Stimulated activated CD8-positive, alpha-beta memory T cell treated with anti-CD3 and anti-CD28 coated beads, Interleukin-4, amount 100 ng/mL, for 1 hour (primary cell): ENCODE results near the gene MAGI1.
"Not testable (repeated sequence)": the region's sequence is repeated elsewhere in the genome, so short reads cannot be mapped to it uniquely, and the experiment has no call there.

ENCODE experiments used
- DNase-seq, 2 donors: peaks; one replicate each; pipeline ENCODE4 v3.0.0-alpha.2; 2020; ENCODE audit warnings: low read depth in 2 of 2, low spot score in 1 of 2

Gene MAGI1

GRCh38 chr3:65879372-65879771 is 159.3 kb downstream of the MAGI1 start:
- DNase-seq, result no peak

GRCh38 chr3:65878831-65879230 is 159.9 kb downstream of the MAGI1 start:
- DNase-seq, result no peak

GRCh38 chr3:65877160-65877559 is 161.6 kb downstream of the MAGI1 start:
- no peak for DNase-seq

- no peak for DNase-seq
Measured at GRCh38 chr3:65876028-65876420, 162.7 kb downstream of the MAGI1 start.

GRCh38 chr3:65875393-65876027 is 163.2 kb downstream of the MAGI1 start:
- no peak for DNase-seq

- no peak for DNase-seq
Measured at GRCh38 chr3:65873869-65874268, 164.8 kb downstream of the MAGI1 start.

- no peak for DNase-seq
Measured at GRCh38 chr3:65873028-65873427, 165.7 kb downstream of the MAGI1 start.

GRCh38 chr3:65871305-65872141 is 167.2 kb downstream of the MAGI1 start:
- no peak for DNase-seq

- DNase-seq, result no peak
Measured at GRCh38 chr3:65869798-65870197, 168.9 kb downstream of the MAGI1 start.

GRCh38 chr3:65867463-65868210 is 171.1 kb downstream of the MAGI1 start:
- no peak for DNase-seq

GRCh38 chr3:65864357-65864904 is 174.3 kb downstream of the MAGI1 start:
- DNase-seq, result no peak

- DNase-seq, result no peak
Measured at GRCh38 chr3:65861718-65862117, 177.0 kb downstream of the MAGI1 start.

- DNase-seq, result not testable (repeated sequence)
Measured at GRCh38 chr3:65859612-65860011, 179.1 kb downstream of the MAGI1 start.

GRCh38 chr3:65858749-65859148 is 180.0 kb downstream of the MAGI1 start:
- no peak for DNase-seq

GRCh38 chr3:65857327-65857726 is 181.4 kb downstream of the MAGI1 start:
- DNase-seq, result no peak

GRCh38 chr3:65856907-65857306 is 181.8 kb downstream of the MAGI1 start:
- no peak for DNase-seq

- no peak for DNase-seq
Measured at GRCh38 chr3:65855370-65856100, 183.2 kb downstream of the MAGI1 start.

- DNase-seq, result no peak
Measured at GRCh38 chr3:65854606-65855304, 184.0 kb downstream of the MAGI1 start.

GRCh38 chr3:65851827-65852226 is 186.9 kb downstream of the MAGI1 start:
- DNase-seq, result no peak

- no peak for DNase-seq
Measured at GRCh38 chr3:65850261-65850660, 188.5 kb downstream of the MAGI1 start.
